Measurements from ENCODE around the gene SPECC1.
"Not testable (repeated sequence)": the region's sequence is repeated elsewhere in the genome, so short reads cannot be mapped to it uniquely, and the experiment has no call there.

Gene SPECC1

DNA sequence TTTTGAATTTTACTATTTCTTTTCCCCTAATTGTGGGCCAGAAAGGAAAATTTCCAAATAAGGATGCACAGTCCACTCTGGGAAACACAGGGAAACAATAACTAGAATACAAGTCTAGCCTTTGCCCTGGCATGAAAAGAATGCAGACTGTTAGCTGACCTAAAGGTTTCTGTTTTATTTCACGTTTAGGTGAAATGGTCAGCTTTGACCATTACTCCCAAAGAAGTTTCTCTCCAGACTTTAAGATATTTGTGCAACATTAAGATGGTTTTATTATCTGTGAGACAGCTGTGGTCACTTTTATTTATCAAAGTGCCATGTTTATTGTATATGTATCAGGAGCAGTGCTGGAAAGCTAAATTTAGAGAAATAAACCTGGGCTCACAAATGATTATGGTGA, 163.9 kb downstream of the SPECC1 start:
- H3K4me1 ChIP-seq (ENCODE audit: insufficient read depth, low read length), result no peaks in the 10 kb centered on the region

DNA sequence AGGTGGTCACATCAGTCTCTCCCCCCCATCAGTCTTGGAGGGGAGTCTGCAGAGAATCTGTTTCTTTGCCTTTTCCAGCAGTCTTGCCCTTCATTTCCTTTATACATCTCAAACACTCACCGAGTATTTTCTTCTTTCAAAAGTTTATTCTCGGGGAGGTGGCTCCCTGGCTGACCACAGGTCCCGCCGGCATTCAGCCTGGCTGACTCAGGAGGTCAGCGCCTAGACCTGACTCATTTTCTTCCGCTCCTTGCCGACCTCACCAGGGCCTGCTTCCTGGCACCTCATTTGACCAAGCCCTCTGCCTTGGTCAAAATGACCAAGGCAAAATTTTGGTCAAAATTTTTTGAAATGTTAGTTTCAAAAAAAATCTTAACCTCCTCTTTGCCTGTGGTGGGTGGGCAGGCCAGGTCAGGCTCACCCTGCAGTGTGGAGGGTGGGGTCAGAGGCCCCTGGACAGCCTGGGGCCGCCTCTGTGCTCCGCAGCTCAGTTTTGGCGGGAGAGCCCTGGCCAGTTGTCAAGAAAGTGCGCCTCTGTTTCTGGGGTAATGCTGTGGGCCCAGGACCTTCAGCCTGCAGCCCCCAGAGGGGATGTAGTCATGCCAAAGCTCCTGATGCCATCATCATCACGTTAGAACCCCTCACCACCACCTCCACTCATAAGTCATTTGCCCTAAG, 165.6 kb downstream of the SPECC1 start:
- H3K27me3 ChIP-seq (ENCODE audit: control insufficient read depth in 1 of 2, insufficient read depth in 2 of 2, low read length in 2 of 2), result no peaks in the 10 kb centered on the region
- no peak overlapping the region for H3K4me3 ChIP-seq (ENCODE audit: low read depth in 1 of 2, low read length in 2 of 2)
- no peaks in the 10 kb centered on the region for H3K9me3 ChIP-seq (ENCODE audit: low read length)
- no peak overlapping the region for H3K9ac ChIP-seq (ENCODE audit: low read length)
- no peaks in the 10 kb centered on the region for H3K4me1 ChIP-seq (ENCODE audit: insufficient read depth, low read length)
- H3K36me3 ChIP-seq (ENCODE audit: insufficient read depth, low read length), result no peaks in the 10 kb centered on the region
- H3K27ac ChIP-seq (ENCODE audit: low read depth, low read length), result no peak overlapping the region

More for the DNA sequence above, 163.9 kb downstream of the SPECC1 start:
- Histone ChIP-seq H3K36me3 (ENCODE audit: insufficient read depth, low read length) (no peaks in the 10 kb centered on the region), H3K4me3 (ENCODE audit: low read depth in 1 of 2, low read length in 2 of 2) (no peak overlapping the region), H3K27ac (ENCODE audit: low read depth, low read length) (no peak overlapping the region), H3K9me3 (ENCODE audit: low read length) (no peaks in the 10 kb centered on the region), H3K27me3 (ENCODE audit: control insufficient read depth in 1 of 2, insufficient read depth in 2 of 2, low read length in 2 of 2) (no peaks in the 10 kb centered on the region), H3K9ac (ENCODE audit: low read length) (no peak overlapping the region)

DNA sequence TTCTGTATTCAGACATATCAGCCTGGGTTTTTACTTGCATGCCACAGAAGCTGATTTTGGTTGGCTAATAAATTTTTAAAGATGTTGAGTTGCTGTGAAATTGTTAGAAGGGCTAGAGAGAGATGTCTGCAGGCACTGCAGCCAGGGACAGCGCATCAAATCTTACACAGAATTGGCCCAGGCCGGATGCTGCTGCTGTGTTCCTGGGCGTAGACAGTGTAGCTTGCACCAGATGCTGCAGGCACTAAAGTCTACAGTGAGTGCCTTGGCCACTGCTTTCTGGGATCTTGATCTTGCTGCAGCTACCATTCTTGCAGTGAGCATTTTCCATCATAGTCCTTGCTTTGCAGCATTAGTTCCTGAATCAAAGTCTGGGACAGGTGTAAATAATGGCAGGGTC, 169.9 kb downstream of the SPECC1 start:
- no peaks in the 10 kb centered on the region for H3K27me3 ChIP-seq (ENCODE audit: control insufficient read depth in 1 of 2, insufficient read depth in 2 of 2, low read length in 2 of 2)
- H3K36me3 ChIP-seq (ENCODE audit: insufficient read depth, low read length), result no peaks in the 10 kb centered on the region
- H3K9me3 ChIP-seq (ENCODE audit: low read length), result no peaks in the 10 kb centered on the region
- no peak overlapping the region for H3K9ac ChIP-seq (ENCODE audit: low read length)
- no peak overlapping the region for H3K4me3 ChIP-seq (ENCODE audit: low read depth in 1 of 2, low read length in 2 of 2)
- H3K27ac ChIP-seq (ENCODE audit: low read depth, low read length), result no peak overlapping the region
- no peaks in the 10 kb centered on the region for H3K4me1 ChIP-seq (ENCODE audit: insufficient read depth, low read length)

DNA sequence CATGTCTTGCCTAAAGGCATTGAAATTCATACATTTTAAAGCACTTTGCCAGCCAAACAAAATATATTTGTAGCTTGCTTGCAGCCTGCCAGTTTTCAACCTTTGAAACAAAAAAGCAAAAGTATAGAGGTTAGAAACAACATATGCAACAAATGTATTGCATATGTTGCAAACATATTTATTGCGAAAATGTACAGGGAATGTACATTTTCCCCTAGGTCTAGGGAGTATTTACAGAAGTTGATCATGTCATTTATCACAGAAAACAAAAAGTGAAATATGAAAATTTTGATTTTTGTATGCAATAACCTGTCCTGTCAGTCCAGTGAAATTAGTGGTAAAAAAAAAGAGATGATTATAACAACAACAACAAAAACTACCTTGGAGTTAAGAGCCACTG, 171.5 kb downstream of the SPECC1 start:
- no peaks in the 10 kb centered on the region for H3K9me3 ChIP-seq (ENCODE audit: low read length)
- no peak overlapping the region for H3K9ac ChIP-seq (ENCODE audit: low read length)
- H3K4me3 ChIP-seq (ENCODE audit: low read depth in 1 of 2, low read length in 2 of 2), result no peak overlapping the region
- H3K36me3 ChIP-seq (ENCODE audit: insufficient read depth, low read length), result no peaks in the 10 kb centered on the region
- no peak overlapping the region for H3K27ac ChIP-seq (ENCODE audit: low read depth, low read length)
- H3K27me3 ChIP-seq (ENCODE audit: control insufficient read depth in 1 of 2, insufficient read depth in 2 of 2, low read length in 2 of 2), result no peaks in the 10 kb centered on the region
- H3K4me1 ChIP-seq (ENCODE audit: insufficient read depth, low read length), result no peaks in the 10 kb centered on the region

DNA sequence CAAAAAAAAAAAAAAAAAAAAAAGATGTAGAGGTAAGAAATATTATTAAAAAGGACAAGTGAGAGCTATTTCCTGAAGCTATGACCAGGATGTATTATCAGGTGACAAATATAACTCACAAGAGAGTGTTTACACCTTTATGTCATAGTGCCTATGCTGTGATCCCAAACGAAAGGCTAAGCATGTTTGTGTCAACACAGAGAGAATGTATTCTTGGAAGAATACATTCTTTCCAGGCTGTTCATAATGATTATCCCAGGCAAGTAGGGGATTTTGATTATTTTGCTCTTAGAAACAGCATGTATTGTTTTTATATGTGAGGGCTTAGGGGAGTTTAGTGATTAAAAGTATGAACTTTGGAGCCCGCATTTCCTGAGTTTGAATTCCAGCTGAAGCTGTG, 175.0 kb downstream of the SPECC1 start:
- H3K9me3 ChIP-seq (ENCODE audit: low read length), result no peaks in the 10 kb centered on the region
- H3K27ac ChIP-seq (ENCODE audit: low read depth, low read length), result no peak overlapping the region
- no peaks in the 10 kb centered on the region for H3K36me3 ChIP-seq (ENCODE audit: insufficient read depth, low read length)
- H3K4me3 ChIP-seq (ENCODE audit: low read depth in 1 of 2, low read length in 2 of 2), result no peak overlapping the region
- H3K4me1 ChIP-seq (ENCODE audit: insufficient read depth, low read length), result no peaks in the 10 kb centered on the region
- no peak overlapping the region for H3K9ac ChIP-seq (ENCODE audit: low read length)
- no peaks in the 10 kb centered on the region for H3K27me3 ChIP-seq (ENCODE audit: control insufficient read depth in 1 of 2, insufficient read depth in 2 of 2, low read length in 2 of 2)

DNA sequence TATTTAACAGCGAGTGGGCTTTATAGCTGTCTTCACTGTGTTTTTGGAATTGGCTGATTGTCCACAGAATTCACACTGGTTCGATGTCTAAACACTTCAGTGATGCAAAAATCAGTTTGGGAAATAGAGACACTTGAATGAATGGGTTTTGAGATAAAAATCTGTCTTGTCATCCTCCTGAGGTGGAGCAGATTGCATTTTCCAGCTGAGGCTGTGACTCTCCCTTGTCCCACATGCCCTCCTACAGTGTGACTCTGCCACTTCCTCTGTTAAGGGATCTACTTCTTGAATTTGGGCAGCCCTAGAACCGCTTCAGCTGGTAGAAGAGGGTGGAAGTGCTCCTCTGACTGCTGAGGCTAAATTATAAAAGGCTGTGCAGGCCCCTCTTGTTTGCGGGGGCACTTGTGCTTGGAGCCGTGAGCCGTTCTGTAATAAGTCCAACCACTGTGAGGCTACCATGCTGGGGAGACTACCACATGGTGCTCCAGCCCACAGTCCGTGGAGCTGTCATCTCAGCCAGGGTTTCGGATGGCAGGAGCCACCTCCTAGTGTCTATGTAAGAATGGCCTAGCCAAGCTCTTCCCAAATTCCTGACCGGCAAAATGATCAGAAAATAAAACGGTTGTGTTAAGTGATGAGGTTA, 175.9 kb downstream of the SPECC1 start:
- Histone ChIP-seq H3K4me1 (ENCODE audit: insufficient read depth, low read length) (no peaks in the 10 kb centered on the region), H3K27ac (ENCODE audit: low read depth, low read length) (no peak overlapping the region), H3K27me3 (ENCODE audit: control insufficient read depth in 1 of 2, insufficient read depth in 2 of 2, low read length in 2 of 2) (no peaks in the 10 kb centered on the region), H3K4me3 (ENCODE audit: low read depth in 1 of 2, low read length in 2 of 2) (no peak overlapping the region), H3K36me3 (ENCODE audit: insufficient read depth, low read length) (no peaks in the 10 kb centered on the region), H3K9ac (ENCODE audit: low read length) (no peak overlapping the region), H3K9me3 (ENCODE audit: low read length) (no peaks in the 10 kb centered on the region)

DNA sequence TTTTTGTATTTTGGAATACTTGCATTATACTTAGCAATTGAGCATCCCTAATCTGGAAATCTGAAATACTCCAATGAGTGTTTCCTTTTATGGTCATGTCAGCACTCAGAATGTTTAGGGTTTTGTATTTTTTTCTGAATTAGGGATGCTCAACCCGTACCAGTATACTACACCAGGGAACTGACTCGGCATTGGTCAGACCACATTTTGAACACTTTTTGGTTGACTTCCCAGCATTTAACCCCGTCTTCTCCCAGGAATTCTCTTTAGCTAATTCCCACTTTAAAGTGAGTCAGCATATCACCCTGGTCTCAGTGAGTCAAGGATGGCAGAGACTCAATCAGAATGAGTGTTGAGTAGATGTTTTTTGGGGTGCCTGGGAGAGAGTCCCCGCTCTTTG, 177.9 kb downstream of the SPECC1 start:
- Histone ChIP-seq H3K9ac (ENCODE audit: low read length) (no peak overlapping the region), H3K27me3 (ENCODE audit: control insufficient read depth in 1 of 2, insufficient read depth in 2 of 2, low read length in 2 of 2) (no peaks in the 10 kb centered on the region), H3K9me3 (ENCODE audit: low read length) (no peaks in the 10 kb centered on the region), H3K36me3 (ENCODE audit: insufficient read depth, low read length) (no peaks in the 10 kb centered on the region), H3K4me1 (ENCODE audit: insufficient read depth, low read length) (no peaks in the 10 kb centered on the region), H3K4me3 (ENCODE audit: low read depth in 1 of 2, low read length in 2 of 2) (no peak overlapping the region), H3K27ac (ENCODE audit: low read depth, low read length) (no peak overlapping the region)

DNA sequence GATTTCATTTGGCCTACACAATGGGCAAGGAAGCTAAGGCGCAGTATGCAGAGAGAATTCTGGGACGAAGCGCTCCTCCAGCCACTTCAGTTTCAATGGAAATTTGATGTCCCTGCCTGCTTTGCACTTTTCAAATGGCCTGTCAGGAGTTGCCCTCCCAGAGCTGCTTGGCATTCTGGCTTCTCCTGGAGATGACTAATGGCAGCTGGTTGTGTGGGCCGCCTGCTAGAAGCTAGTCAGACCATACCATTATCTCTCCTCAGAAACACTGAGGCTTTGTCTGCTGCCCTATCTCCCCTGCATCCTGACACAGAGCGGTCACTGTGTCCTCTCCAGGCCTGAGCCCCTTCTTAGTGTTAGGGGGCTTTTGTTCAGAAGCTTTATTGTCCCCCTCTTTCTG, 180.1 kb downstream of the SPECC1 start:
- Histone ChIP-seq H3K27ac (ENCODE audit: low read depth, low read length) (no peak overlapping the region), H3K9ac (ENCODE audit: low read length) (no peak overlapping the region)

DNA sequence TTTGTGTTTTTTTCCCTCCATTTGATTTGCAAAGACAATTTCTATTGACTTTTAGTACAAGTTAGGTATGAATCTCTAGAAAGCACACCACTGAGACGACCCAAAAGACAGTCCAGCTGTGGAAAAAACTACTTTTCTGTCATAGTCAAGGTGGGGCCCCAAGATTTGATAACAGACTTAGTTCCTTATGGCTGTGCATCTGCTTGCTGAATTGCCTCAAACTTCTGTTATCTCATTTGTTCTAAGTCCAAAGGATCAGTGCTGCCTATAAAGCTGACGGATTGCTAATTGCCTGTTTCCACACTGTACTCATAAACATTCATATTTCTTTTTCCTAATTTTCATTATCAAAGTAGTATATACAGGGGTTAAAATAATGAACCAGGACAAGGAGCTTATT, 180.8 kb downstream of the SPECC1 start:
- Histone ChIP-seq H3K4me3 (ENCODE audit: low read depth in 1 of 2, low read length in 2 of 2) (no peak overlapping the region), H3K9ac (ENCODE audit: low read length) (no peak overlapping the region), H3K27me3 (ENCODE audit: control insufficient read depth in 1 of 2, insufficient read depth in 2 of 2, low read length in 2 of 2) (no peaks in the 10 kb centered on the region), H3K9me3 (ENCODE audit: low read length) (no peaks in the 10 kb centered on the region), H3K4me1 (ENCODE audit: insufficient read depth, low read length) (no peaks in the 10 kb centered on the region), H3K27ac (ENCODE audit: low read depth, low read length) (no peak overlapping the region), H3K36me3 (ENCODE audit: insufficient read depth, low read length) (no peaks in the 10 kb centered on the region)

More for the DNA sequence above, 180.1 kb downstream of the SPECC1 start:
- H3K9me3 ChIP-seq (ENCODE audit: low read length), result no peaks in the 10 kb centered on the region
- no peaks in the 10 kb centered on the region for H3K4me1 ChIP-seq (ENCODE audit: insufficient read depth, low read length)
- H3K4me3 ChIP-seq (ENCODE audit: low read depth in 1 of 2, low read length in 2 of 2), result no peak overlapping the region
- H3K36me3 ChIP-seq (ENCODE audit: insufficient read depth, low read length), result no peaks in the 10 kb centered on the region
- no peaks in the 10 kb centered on the region for H3K27me3 ChIP-seq (ENCODE audit: control insufficient read depth in 1 of 2, insufficient read depth in 2 of 2, low read length in 2 of 2)

DNA sequence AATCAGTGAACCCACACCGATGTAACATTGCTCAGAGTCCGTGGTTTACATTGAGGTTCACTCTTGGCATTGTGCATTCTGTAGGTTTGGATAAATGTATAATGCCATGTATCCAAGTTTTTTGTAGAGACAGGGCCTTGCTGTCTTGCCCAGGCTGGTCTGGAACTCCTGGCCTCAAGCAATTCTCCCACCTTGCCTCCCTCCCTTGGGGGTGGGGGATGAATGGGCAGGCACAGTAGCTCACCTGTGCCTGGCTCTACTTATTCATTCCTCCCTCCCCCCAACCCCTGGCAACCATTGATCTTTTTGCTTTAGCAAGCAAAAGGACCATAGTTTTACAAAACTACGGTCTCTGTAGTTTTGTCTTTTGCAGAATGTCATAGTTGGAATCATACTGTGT, 181.4 kb downstream of the SPECC1 start:
- no peaks in the 10 kb centered on the region for H3K27me3 ChIP-seq (ENCODE audit: control insufficient read depth in 1 of 2, insufficient read depth in 2 of 2, low read length in 2 of 2)
- no peak overlapping the region for H3K27ac ChIP-seq (ENCODE audit: low read depth, low read length)
- H3K4me1 ChIP-seq (ENCODE audit: insufficient read depth, low read length), result no peaks in the 10 kb centered on the region
- no peak overlapping the region for H3K9ac ChIP-seq (ENCODE audit: low read length)
- H3K36me3 ChIP-seq (ENCODE audit: insufficient read depth, low read length), result no peaks in the 10 kb centered on the region
- H3K9me3 ChIP-seq (ENCODE audit: low read length), result no peaks in the 10 kb centered on the region
- no peak overlapping the region for H3K4me3 ChIP-seq (ENCODE audit: low read depth in 1 of 2, low read length in 2 of 2)

DNA sequence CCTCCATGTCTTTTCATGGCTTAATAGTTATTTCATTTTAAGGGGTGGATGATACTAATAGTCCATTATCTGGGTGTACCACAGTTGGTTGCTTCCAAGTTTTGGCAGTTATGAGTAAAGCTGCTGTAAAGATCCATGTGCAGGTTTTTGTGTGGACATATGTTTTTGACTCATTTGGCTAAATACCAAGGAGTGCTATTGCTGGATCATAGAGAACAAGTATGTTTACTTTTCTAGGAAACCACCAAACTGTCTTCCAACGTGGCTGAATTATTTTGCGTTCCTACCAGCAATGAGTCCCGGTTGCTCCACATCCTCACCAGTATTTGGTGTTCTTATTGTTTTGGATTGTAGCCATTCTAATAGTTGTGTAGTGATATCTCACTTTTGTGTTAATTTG, 181.9 kb downstream of the SPECC1 start:
- H3K4me3 ChIP-seq (ENCODE audit: low read depth in 1 of 2, low read length in 2 of 2), result no peak overlapping the region
- no peak overlapping the region for H3K9ac ChIP-seq (ENCODE audit: low read length)
- no peaks in the 10 kb centered on the region for H3K36me3 ChIP-seq (ENCODE audit: insufficient read depth, low read length)
- no peaks in the 10 kb centered on the region for H3K9me3 ChIP-seq (ENCODE audit: low read length)
- H3K27me3 ChIP-seq (ENCODE audit: control insufficient read depth in 1 of 2, insufficient read depth in 2 of 2, low read length in 2 of 2), result no peaks in the 10 kb centered on the region
- no peak overlapping the region for H3K27ac ChIP-seq (ENCODE audit: low read depth, low read length)
- no peaks in the 10 kb centered on the region for H3K4me1 ChIP-seq (ENCODE audit: insufficient read depth, low read length)

DNA sequence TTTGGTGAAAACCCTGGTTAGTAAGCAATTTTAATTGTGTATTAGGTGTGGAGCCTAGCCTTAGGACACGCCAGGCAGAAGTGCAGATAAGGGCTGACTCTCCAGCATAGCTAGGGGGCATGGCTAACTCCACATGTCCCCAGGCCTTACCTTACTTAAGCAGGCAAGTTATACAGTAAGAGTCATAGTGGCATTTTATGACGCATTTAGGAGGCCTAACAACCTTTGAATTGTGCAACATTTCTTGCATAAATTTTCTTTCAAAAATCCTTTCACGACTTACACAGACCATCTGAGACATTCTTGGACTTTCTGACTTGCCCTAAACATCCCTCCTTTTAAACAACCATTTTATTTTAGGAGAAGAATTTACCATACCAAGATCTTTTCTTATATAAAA, 187.1 kb downstream of the SPECC1 start:
- not testable (repeated sequence) for H3K4me1 ChIP-seq (ENCODE audit: insufficient read depth, low read length); H3K9me3 ChIP-seq (ENCODE audit: low read length); H3K4me3 ChIP-seq (ENCODE audit: low read depth in 1 of 2, low read length in 2 of 2); H3K27me3 ChIP-seq (ENCODE audit: control insufficient read depth in 1 of 2, insufficient read depth in 2 of 2, low read length in 2 of 2); H3K27ac ChIP-seq (ENCODE audit: low read depth, low read length); H3K36me3 ChIP-seq (ENCODE audit: insufficient read depth, low read length); H3K9ac ChIP-seq (ENCODE audit: low read length)

Measured in muscle layer of colon (tissue), 2 donors.